GM23338 (cell line): ENCODE results near the gene CENPA. TPM values are rescaled to one million over a fixed set of nuclear protein-coding genes. Genes with fewer than 3 reads are reported as not detected.

Source experiments
- ATAC-seq: fragments of 200-7000 bp; cut with Tn5 transposase; 3 replicates; pipeline ENCODE4 v1.9.1; 2020
- DNase-seq: peaks from one replicate; pipeline ENCODE4 v3.0.0-alpha.2; 2015; ENCODE audit warnings: low spot score
- H2AFZ ChIP-seq: fragments of 200-600 bp; sonication (generic); 2 replicates; pipeline ENCODE4 v1.8.0; 2016; ENCODE audit warnings: antibody characterized with exemption, mild to moderate bottlenecking, moderate library complexity
- H3F3A ChIP-seq: fragments of 200-600 bp; sonication (generic); replicated peaks from 2 replicates; pipeline ENCODE4 v1.8.0; 2017; ENCODE audit warnings: antibody characterized with exemption, mixed run types, low read depth
- H3K27ac ChIP-seq: fragments of 200-600 bp; sonication (generic); 2 replicates; pipeline ENCODE4 v1.6.1; 2016; ENCODE audit warnings: low read depth
- H3K27me3 ChIP-seq: fragments of 200-600 bp; sonication (generic); 2 replicates; pipeline ENCODE4 v1.8.0; 2016; ENCODE audit warnings: mild to moderate bottlenecking, mixed run types, moderate library complexity; ENCODE audit not compliant: insufficient read depth
- H3K36me3 ChIP-seq: fragments of 200-600 bp; sonication (generic); 2 replicates; pipeline ENCODE4 v1.8.0; 2016; ENCODE audit warnings: mild to moderate bottlenecking; ENCODE audit not compliant: insufficient read depth
- H3K4me1 ChIP-seq: fragments of 200-600 bp; sonication (generic); 2 replicates; pipeline ENCODE4 v1.8.0; 2016; ENCODE audit warnings: mild to moderate bottlenecking, moderate library complexity; ENCODE audit not compliant: insufficient read depth
- H3K4me2 ChIP-seq: fragments of 200-600 bp; sonication (generic); 2 replicates; pipeline ENCODE4 v1.7.1; 2017; ENCODE audit warnings: mixed run types
- H3K4me3 ChIP-seq: fragments of 200-600 bp; sonication (generic); 2 replicates; pipeline ENCODE4 v1.6.1; 2016; ENCODE audit warnings: mixed run types
- H3K79me2 ChIP-seq: fragments of 200-600 bp; sonication (generic); replicated peaks from 2 replicates; pipeline ENCODE4 v1.8.0; 2017; ENCODE audit warnings: mild to moderate bottlenecking; ENCODE audit not compliant: insufficient read depth
- H3K9me2 ChIP-seq: fragments of 200-600 bp; sonication (generic); 2 replicates; pipeline ENCODE4 v1.8.0; 2017; ENCODE audit not compliant: insufficient read depth
- H4K20me1 ChIP-seq: fragments of 200-600 bp; sonication (generic); replicated peaks from 2 replicates; pipeline ENCODE4 v1.8.0; 2017; ENCODE audit warnings: mild to moderate bottlenecking; ENCODE audit not compliant: insufficient read depth
- H3K27ac Mint-ChIP-seq: 2 replicates; pipeline ENCODE4 v1.8.0; 2020; ENCODE audit warnings: inconsistent platforms, mild to moderate bottlenecking, moderate library complexity, mixed read lengths
- H3K27me3 Mint-ChIP-seq: 3 replicates; pipeline ENCODE4 v1.8.0; 2022; ENCODE audit warnings: low read depth, mild to moderate bottlenecking, moderate library complexity, mixed read lengths, inconsistent platforms; ENCODE audit not compliant: insufficient read depth, poor library complexity
- H3K36me3 Mint-ChIP-seq: 3 replicates; pipeline ENCODE4 v1.8.0; 2021; ENCODE audit warnings: low read depth, mild to moderate bottlenecking, inconsistent platforms, moderate library complexity, mixed read lengths
- H3K4me1 Mint-ChIP-seq: 3 replicates; pipeline ENCODE4 v1.8.0; 2020; ENCODE audit warnings: mild to moderate bottlenecking, inconsistent platforms, mixed read lengths
- H3K4me3 Mint-ChIP-seq: 3 replicates; pipeline ENCODE4 v1.8.0; 2021; ENCODE audit warnings: moderate library complexity, mild to moderate bottlenecking, inconsistent platforms, mixed read lengths
- H3K9me3 Mint-ChIP-seq: 3 replicates; pipeline ENCODE4 v1.8.0; 2020; ENCODE audit warnings: moderate library complexity, mild to moderate bottlenecking, inconsistent platforms, mixed read lengths
- CTCF ChIP-seq, 2 experiments: fragments of 200-600 bp in 1 of 2; sonication (generic) in 1 of 2; conservative IDR thresholded peaks; 2 replicates each; pipeline versions ENCODE4 v1.5.1 to v1.6.1; 2016 to 2017; ENCODE audit warnings: antibody characterized with exemption in 2 of 2, low read depth in 2 of 2, mild to moderate bottlenecking in 2 of 2, moderate library complexity in 1 of 2
- ETS1 ChIP-seq: IDR thresholded peaks from 2 replicates; pipeline ENCODE4 v1.6.1; 2016; ENCODE audit warnings: antibody characterized with exemption
- EZH2 ChIP-seq: fragments of 200-600 bp; sonication (generic); IDR thresholded peaks from one replicate; pipeline ENCODE4 v1.8.0; 2017; ENCODE audit warnings: antibody characterized with exemption, mild to moderate bottlenecking, low read depth; ENCODE audit not compliant: unreplicated experiment
- EZH2phosphoT487 ChIP-seq: fragments of 200-600 bp; sonication (generic); IDR thresholded peaks from one replicate; pipeline ENCODE4 v1.8.1; 2018; ENCODE audit warnings: antibody characterized with exemption; ENCODE audit not compliant: unreplicated experiment
- JUNB ChIP-seq: IDR thresholded peaks from one replicate; pipeline ENCODE4 v1.6.1; 2016; ENCODE audit warnings: antibody characterized with exemption; ENCODE audit not compliant: unreplicated experiment
- NANOG ChIP-seq: IDR thresholded peaks from 2 replicates; pipeline ENCODE4 v1.6.1; 2016; ENCODE audit warnings: antibody characterized with exemption, borderline replicate concordance
- POLR2AphosphoS5 ChIP-seq: IDR thresholded peaks from 2 replicates; pipeline ENCODE4 v1.6.1; 2016; ENCODE audit warnings: antibody characterized with exemption, low read depth
- REST ChIP-seq: IDR thresholded peaks from one replicate; pipeline ENCODE4 v1.6.1; 2018; ENCODE audit warnings: antibody characterized with exemption; ENCODE audit not compliant: unreplicated experiment
- ZNF114 ChIP-seq: fragments of 250-450 bp; sonication (Bioruptor Pico); IDR thresholded peaks from 2 replicates; pipeline ENCODE4 v1.5.0; 2020; ENCODE audit warnings: mild to moderate bottlenecking, moderate library complexity
- polyA plus RNA-seq: library from polyadenylated mRNA; unstranded; fragments of >200 nt; fragmentation: Nextera tagmentation; extraction: Ambion mirVana; gene quantifications from 2 replicates; pipeline ENCODE4 v1.2.1, GENCODE V29; 2016
- total RNA-seq: library from RNA; depleted of rRNA; stranded (reverse); fragments of >200 nt; shearing (Covaris generic); gene quantifications from 2 replicates; pipeline ENCODE4 v1.2.3, GENCODE V29; 2014
- TF ChIP-seq, protein P1 (sequence below): fragments of 250-450 bp; sonication (Bioruptor Pico); IDR thresholded peaks from 2 replicates; pipeline ENCODE4 v1.5.0; 2020; ENCODE audit warnings: mild to moderate bottlenecking, moderate library complexity

CENPA gene
- total and polyA plus RNA-seq, 2 experiments from 2014 or later = 16.8 to 24.2 TPM

- TF ChIP-seq REST (no peak), EZH2 (no peak), NANOG (no peak), CTCF (conservative IDR thresholded peaks at IDR 0.05; ENCODE audit: low read depth in 2 of 2) (no peak), ZNF114 (CRISPR knock-in tag) (no peak)
These were observed 23.4 kb downstream of the CENPA start (continued) for GRCh38 chr2:26809211-26809610.

DNA sequence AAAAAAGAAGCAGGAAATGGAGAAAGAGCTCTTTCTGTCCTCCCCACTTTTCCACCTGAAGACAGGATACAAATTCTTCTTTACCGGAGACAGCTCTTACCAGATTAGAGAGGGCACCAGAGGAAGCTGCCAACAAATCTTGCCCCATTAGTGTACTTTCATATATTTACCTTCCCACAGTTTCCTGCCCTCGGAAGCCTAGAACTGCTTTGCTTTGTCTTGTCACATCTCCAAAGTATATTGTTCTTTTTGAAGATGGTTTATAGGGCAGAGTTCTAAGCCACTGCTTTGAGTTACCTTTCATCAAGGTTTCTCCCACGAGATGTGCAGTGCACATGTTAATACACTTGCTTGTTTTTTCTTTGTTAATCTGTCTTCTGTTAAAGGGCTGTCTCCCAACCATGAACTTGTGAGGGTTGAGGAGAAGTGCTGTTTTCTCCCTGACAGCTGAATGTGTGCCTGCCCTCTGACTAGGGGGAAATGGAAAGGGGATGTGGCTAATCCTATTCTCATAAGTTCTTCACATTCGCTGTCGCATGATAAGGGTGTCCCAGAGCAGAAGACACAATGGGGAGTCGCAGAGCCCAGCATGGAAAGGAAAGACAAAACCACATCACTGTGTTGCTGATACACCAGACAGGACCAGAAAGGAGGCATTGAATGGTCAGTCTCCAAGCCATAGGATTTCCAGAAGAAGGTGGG, 24.2 kb downstream of the CENPA start:
- no peak overlapping the region for H3K4me3 Mint-ChIP-seq
- DNase-seq (no peak), ATAC-seq (no peak)
- H3K4me1 ChIP-seq = no peaks in the 10 kb centered on the region
- no peak overlapping the region for H3K27ac ChIP-seq
- H3K4me2 ChIP-seq = no peak overlapping the region
- H4K20me1 ChIP-seq = no peaks in the 10 kb centered on the region
- no peaks in the 10 kb centered on the region for H3F3A ChIP-seq
- H3K27me3 Mint-ChIP-seq = peaks cover 12% of the 10 kb centered on the region
- H3K4me3 ChIP-seq = no peak overlapping the region
- H3K36me3 ChIP-seq = no peaks in the 10 kb centered on the region
- H3K9me3 Mint-ChIP-seq = no peaks in the 10 kb centered on the region; the same call in 2 of the 3 replicates
- no peak overlapping the region for H3K27ac Mint-ChIP-seq
- H3K4me1 Mint-ChIP-seq = no peaks in the 10 kb centered on the region
- no peaks in the 10 kb centered on the region for H3K79me2 ChIP-seq
- peaks cover 3% of the 10 kb centered on the region; the same call in 1 of the 2 replicates for H3K9me2 ChIP-seq
- no peaks in the 10 kb centered on the region for H3K36me3 Mint-ChIP-seq
- no peak overlapping the region for H2AFZ ChIP-seq
- H3K27me3 ChIP-seq = no peaks in the 10 kb centered on the region
- TF ChIP-seq, protein P1, sequence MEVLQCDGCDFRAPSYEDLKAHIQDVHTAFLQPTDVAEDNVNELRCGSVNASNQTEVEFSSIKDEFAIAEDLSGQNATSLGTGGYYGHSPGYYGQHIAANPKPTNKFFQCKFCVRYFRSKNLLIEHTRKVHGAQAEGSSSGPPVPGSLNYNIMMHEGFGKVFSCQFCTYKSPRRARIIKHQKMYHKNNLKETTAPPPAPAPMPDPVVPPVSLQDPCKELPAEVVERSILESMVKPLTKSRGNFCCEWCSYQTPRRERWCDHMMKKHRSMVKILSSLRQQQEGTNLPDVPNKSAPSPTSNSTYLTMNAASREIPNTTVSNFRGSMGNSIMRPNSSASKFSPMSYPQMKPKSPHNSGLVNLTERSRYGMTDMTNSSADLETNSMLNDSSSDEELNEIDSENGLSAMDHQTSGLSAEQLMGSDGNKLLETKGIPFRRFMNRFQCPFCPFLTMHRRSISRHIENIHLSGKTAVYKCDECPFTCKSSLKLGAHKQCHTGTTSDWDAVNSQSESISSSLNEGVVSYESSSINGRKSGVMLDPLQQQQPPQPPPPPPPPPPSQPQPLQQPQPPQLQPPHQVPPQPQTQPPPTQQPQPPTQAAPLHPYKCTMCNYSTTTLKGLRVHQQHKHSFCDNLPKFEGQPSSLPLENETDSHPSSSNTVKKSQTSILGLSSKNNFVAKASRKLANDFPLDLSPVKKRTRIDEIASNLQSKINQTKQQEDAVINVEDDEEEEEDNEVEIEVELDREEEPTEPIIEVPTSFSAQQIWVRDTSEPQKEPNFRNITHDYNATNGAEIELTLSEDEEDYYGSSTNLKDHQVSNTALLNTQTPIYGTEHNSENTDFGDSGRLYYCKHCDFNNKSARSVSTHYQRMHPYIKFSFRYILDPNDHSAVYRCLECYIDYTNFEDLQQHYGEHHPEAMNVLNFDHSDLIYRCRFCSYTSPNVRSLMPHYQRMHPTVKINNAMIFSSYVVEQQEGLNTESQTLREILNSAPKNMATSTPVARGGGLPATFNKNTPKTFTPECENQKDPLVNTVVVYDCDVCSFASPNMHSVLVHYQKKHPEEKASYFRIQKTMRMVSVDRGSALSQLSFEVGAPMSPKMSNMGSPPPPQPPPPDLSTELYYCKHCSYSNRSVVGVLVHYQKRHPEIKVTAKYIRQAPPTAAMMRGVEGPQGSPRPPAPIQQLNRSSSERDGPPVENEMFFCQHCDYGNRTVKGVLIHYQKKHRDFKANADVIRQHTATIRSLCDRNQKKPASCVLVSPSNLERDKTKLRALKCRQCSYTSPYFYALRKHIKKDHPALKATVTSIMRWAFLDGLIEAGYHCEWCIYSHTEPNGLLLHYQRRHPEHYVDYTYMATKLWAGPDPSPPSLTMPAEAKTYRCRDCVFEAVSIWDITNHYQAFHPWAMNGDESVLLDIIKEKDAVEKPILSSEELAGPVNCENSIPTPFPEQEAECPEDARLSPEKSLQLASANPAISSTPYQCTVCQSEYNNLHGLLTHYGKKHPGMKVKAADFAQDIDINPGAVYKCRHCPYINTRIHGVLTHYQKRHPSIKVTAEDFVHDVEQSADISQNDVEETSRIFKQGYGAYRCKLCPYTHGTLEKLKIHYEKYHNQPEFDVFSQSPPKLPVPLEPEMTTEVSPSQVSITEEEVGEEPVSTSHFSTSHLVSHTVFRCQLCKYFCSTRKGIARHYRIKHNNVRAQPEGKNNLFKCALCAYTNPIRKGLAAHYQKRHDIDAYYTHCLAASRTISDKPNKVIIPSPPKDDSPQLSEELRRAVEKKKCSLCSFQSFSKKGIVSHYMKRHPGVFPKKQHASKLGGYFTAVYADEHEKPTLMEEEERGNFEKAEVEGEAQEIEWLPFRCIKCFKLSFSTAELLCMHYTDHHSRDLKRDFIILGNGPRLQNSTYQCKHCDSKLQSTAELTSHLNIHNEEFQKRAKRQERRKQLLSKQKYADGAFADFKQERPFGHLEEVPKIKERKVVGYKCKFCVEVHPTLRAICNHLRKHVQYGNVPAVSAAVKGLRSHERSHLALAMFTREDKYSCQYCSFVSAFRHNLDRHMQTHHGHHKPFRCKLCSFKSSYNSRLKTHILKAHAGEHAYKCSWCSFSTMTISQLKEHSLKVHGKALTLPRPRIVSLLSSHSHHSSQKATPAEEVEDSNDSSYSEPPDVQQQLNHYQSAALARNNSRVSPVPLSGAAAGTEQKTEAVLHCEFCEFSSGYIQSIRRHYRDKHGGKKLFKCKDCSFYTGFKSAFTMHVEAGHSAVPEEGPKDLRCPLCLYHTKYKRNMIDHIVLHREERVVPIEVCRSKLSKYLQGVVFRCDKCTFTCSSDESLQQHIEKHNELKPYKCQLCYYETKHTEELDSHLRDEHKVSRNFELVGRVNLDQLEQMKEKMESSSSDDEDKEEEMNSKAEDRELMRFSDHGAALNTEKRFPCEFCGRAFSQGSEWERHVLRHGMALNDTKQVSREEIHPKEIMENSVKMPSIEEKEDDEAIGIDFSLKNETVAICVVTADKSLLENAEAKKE (CRISPR knock-in tag) = no peak
- no peak for TF ChIP-seq ETS1
- no peak for TF ChIP-seq POLR2AphosphoS5
- TF ChIP-seq JUNB = no peak
- TF ChIP-seq EZH2phosphoT487 = no peak
- no peak for TF ChIP-seq NANOG
- TF ChIP-seq ZNF114 (CRISPR knock-in tag) = no peak
